IMR-90 (cell line): ENCODE data around the gene TBXAS1. TPM values are rescaled to one million over a fixed set of nuclear protein-coding genes. Genes with fewer than 3 reads are reported as not detected.

Experiments used
- ATAC-seq: fragments of 200-7000 bp; cut with Tn5 transposase; 2 replicates; pipeline ENCODE4 v1.9.1; 2020; ENCODE audit warnings: low read depth, mild to moderate bottlenecking, moderate library complexity
- BruUV-seq: library from RNA; stranded (reverse); fragments of 400-500 nt; replicated peaks from 2 replicates; lab custom pipeline; 2021; lab: Mats Ljungman, UMichigan
- CTCF ChIA-PET: fragments of 300-600 bp; formaldehyde crosslinking; extraction: SDS; loops from one replicate; lab custom pipeline; 2021; ENCODE audit warnings: antibody characterized with exemption; lab: Yijun Ruan, JAX
- POLR2A ChIA-PET: fragments of 300-600 bp; sonication (Branson Sonifier 250); formaldehyde crosslinking; loops from one replicate; lab custom pipeline; 2022; ENCODE audit warnings: antibody characterized with exemption; ENCODE audit not compliant: unreplicated experiment; lab: Charles Lee
- DNase-seq: peaks from one replicate; pipeline ENCODE4 v3.0.0; 2013
- H2AFZ ChIP-seq: replicated peaks from 2 replicates; pipeline ENCODE3; 2013; ENCODE audit warnings: low read length, mild to moderate bottlenecking; ENCODE audit not compliant: poor library complexity
- H2AK5ac ChIP-seq: 2 replicates; pipeline ENCODE4 v1.6.1; 2013; ENCODE audit warnings: low read depth, low read length, inconsistent platforms
- H2AK9ac ChIP-seq: replicated peaks from 2 replicates; pipeline ENCODE3; 2013; ENCODE audit warnings: mild to moderate bottlenecking, low read depth, low read length, moderate library complexity; ENCODE audit not compliant: poor library complexity
- H2BK120ac ChIP-seq: 2 replicates; pipeline ENCODE4 v1.6.1; 2013; ENCODE audit warnings: low read depth, low read length, inconsistent platforms
- H2BK15ac ChIP-seq: 3 replicates; pipeline ENCODE4 v1.6.1; 2013; ENCODE audit warnings: low read depth, low read length, inconsistent platforms
- H2BK20ac ChIP-seq: 2 replicates; pipeline ENCODE4 v1.6.1; 2013; ENCODE audit warnings: low read depth, mild to moderate bottlenecking, inconsistent platforms, low read length, moderate library complexity
- H2BK5ac ChIP-seq: 2 replicates; pipeline ENCODE4 v1.6.1; 2013; ENCODE audit warnings: mild to moderate bottlenecking, low read depth, low read length, inconsistent platforms; ENCODE audit not compliant: poor library complexity, severe bottlenecking
- H3K14ac ChIP-seq: replicated peaks from 2 replicates; pipeline ENCODE4 v1.6.1; 2013; ENCODE audit warnings: low read depth, low read length, inconsistent platforms
- H3K18ac ChIP-seq: 2 replicates; pipeline ENCODE4 v1.6.1; 2013; ENCODE audit warnings: low read depth, low read length, control low read depth
- H3K23ac ChIP-seq: 2 replicates; pipeline ENCODE4 v1.6.1; 2013; ENCODE audit warnings: low read depth, low read length, inconsistent platforms
- H3K27ac ChIP-seq: 2 replicates; pipeline ENCODE4 v1.5.1; 2013; ENCODE audit warnings: mild to moderate bottlenecking, control low read depth, low read length; ENCODE audit not compliant: insufficient read depth
- H3K27me3 ChIP-seq: 2 replicates; pipeline ENCODE4 v1.6.1; 2013; ENCODE audit warnings: low read length; ENCODE audit not compliant: control insufficient read depth, insufficient read depth
- H3K36me3 ChIP-seq: 2 replicates; pipeline ENCODE4 v1.6.1; 2013; ENCODE audit warnings: low read length, mixed read lengths; ENCODE audit not compliant: control insufficient read depth, insufficient read depth
- H3K4ac ChIP-seq: 2 replicates; pipeline ENCODE4 v1.6.1; 2013; ENCODE audit warnings: low read depth, low read length, inconsistent platforms
- H3K4me1 ChIP-seq: 2 replicates; pipeline ENCODE4 v1.6.1; 2013; ENCODE audit warnings: low read length, mixed read lengths; ENCODE audit not compliant: control insufficient read depth, insufficient read depth
- H3K4me2 ChIP-seq: 2 replicates; pipeline ENCODE4 v1.6.1; 2013; ENCODE audit warnings: low read depth, mild to moderate bottlenecking, control low read depth, low read length, moderate library complexity
- H3K4me3 ChIP-seq: 2 replicates; pipeline ENCODE4 v1.5.1; 2013; ENCODE audit warnings: low read depth, mild to moderate bottlenecking, control low read depth, low read length, moderate library complexity; ENCODE audit not compliant: insufficient read depth
- H3K56ac ChIP-seq: 2 replicates; pipeline ENCODE4 v1.6.1; 2013; ENCODE audit warnings: low read length, inconsistent platforms; ENCODE audit not compliant: insufficient read depth; ENCODE audit errors: extremely low read depth
- H3K79me1 ChIP-seq, 2 experiments: 2 replicates each; pipeline ENCODE4 v1.6.1; 2013; ENCODE audit warnings: low read length in 2 of 2, inconsistent platforms in 1 of 2, low read depth in 1 of 2
- H3K9ac ChIP-seq: 2 replicates; pipeline ENCODE4 v1.6.1; 2013; ENCODE audit warnings: low read depth, low read length, control low read depth
- H3K9me1 ChIP-seq: 2 replicates; pipeline ENCODE4 v1.6.1; 2013; ENCODE audit warnings: low read length, inconsistent platforms; ENCODE audit not compliant: insufficient read depth
- H3K9me3 ChIP-seq: 2 replicates; pipeline ENCODE4 v1.6.1; 2013; ENCODE audit warnings: low read length; ENCODE audit not compliant: control insufficient read depth, insufficient read depth
- H4K20me1 ChIP-seq: 2 replicates; pipeline ENCODE4 v1.6.1; 2013; ENCODE audit warnings: low read length, inconsistent platforms; ENCODE audit not compliant: insufficient read depth
- H4K5ac ChIP-seq: 2 replicates; pipeline ENCODE4 v1.6.1; 2013; ENCODE audit warnings: mild to moderate bottlenecking, low read depth, low read length, control low read depth
- H4K8ac ChIP-seq, 2 experiments: 2 replicates each; pipeline ENCODE4 v1.6.1; 2013; ENCODE audit warnings: low read depth in 2 of 2, low read length in 2 of 2, control low read depth in 1 of 2, inconsistent platforms in 1 of 2
- H4K91ac ChIP-seq: 2 replicates; pipeline ENCODE4 v1.6.1; 2013; ENCODE audit warnings: low read depth, low read length, inconsistent platforms; ENCODE audit not compliant: insufficient read depth
- BHLHE40 ChIP-seq: fragments of 150-350 bp; IDR thresholded peaks from 2 replicates; pipeline ENCODE4 v1.6.1; 2016; ENCODE audit warnings: mild to moderate bottlenecking, low read depth, low read length
- CHD1 ChIP-seq: IDR thresholded peaks from 2 replicates; pipeline ENCODE4 v1.6.1; 2012; ENCODE audit warnings: low read depth, low read length, improper control_type of control experiment
- ELK1 ChIP-seq: fragments of 150-350 bp; IDR thresholded peaks from 2 replicates; pipeline ENCODE4 v1.6.1; 2016; ENCODE audit warnings: low read depth, mild to moderate bottlenecking, low read length, moderate library complexity, borderline replicate concordance
- FOS ChIP-seq: fragments of 150-350 bp; IDR thresholded peaks from 2 replicates; pipeline ENCODE4 v1.6.1; 2016; ENCODE audit warnings: low read depth, low read length
- MXI1 ChIP-seq: IDR thresholded peaks from 2 replicates; pipeline ENCODE4 v1.6.1; 2012; ENCODE audit warnings: low read depth, mild to moderate bottlenecking, low read length, moderate library complexity, borderline replicate concordance
- POLR2A ChIP-seq: IDR thresholded peaks from 2 replicates; pipeline ENCODE4 v1.6.1; 2012; ENCODE audit warnings: mild to moderate bottlenecking, low read depth, low read length
- RAD21 ChIP-seq: IDR thresholded peaks from 2 replicates; pipeline ENCODE4 v1.6.1; 2012; ENCODE audit warnings: low read length, improper control_type of control experiment
- RCOR1 ChIP-seq: IDR thresholded peaks from 2 replicates; pipeline ENCODE4 v1.6.1; 2012; ENCODE audit warnings: mild to moderate bottlenecking, low read length, improper control_type of control experiment; ENCODE audit not compliant: insufficient replicate concordance
- SMC3 ChIP-seq: fragments of 150-350 bp; IDR thresholded peaks from 2 replicates; pipeline ENCODE4 v1.6.1; 2016; ENCODE audit warnings: low read depth, mild to moderate bottlenecking, antibody characterized with exemption, low read length, moderate library complexity
- WGBS, 2 experiments: methylation state at CpG; one replicate each; pipeline versions ENCODE4 v1.1.5 to v1.1.7; 2013; ENCODE audit warnings: missing lambda C conversion rate in 2 of 2; ENCODE audit not compliant: insufficient read length in 1 of 2; ENCODE audit errors: extremely low coverage in 2 of 2; 5-methylcytosine and 5-hydroxymethylcytosine counted together
- dilution Hi-C: fragments of 300-500 bp; cut with HindIII; formaldehyde crosslinking; loops from one replicate; pipeline ENCODE4 v1.14.3; 2018; ENCODE audit warnings: low sequenced_read_pairs; ENCODE audit not compliant: unreplicated experiment
- in situ Hi-C: fragments of 300-500 bp; cut with MboI; formaldehyde crosslinking; loops from 3 replicates; pipeline ENCODE4 v1.14.3; 2019; ENCODE audit warnings: low sequenced_read_pairs, inconsistent platforms, mixed read lengths
- intact Hi-C: fragments of 100-400 bp; cut with micrococcal nuclease; formaldehyde crosslinking; loops from 2 replicates; pipeline ENCODE4 v1.10.0; 2022
- polyA plus RNA-seq, 3 experiments: library from polyadenylated mRNA; depleted of rRNA; stranded (reverse); fragments of >200 nt; gene quantifications; 2 replicates each; pipeline ENCODE4 v1.2.3, GENCODE V29; 2012; ENCODE audit warnings: low replicate concordance in 1 of 3
- total RNA-seq: library from RNA; depleted of rRNA; stranded (reverse); fragments of >200 nt; gene quantifications from 2 replicates; pipeline ENCODE4 v1.2.3, GENCODE V29; 2012
- TF ChIP-seq, protein P1 (sequence below): fragments of 150-350 bp; IDR thresholded peaks from 2 replicates; pipeline ENCODE4 v1.6.1; 2017; ENCODE audit warnings: mild to moderate bottlenecking, antibody characterized with exemption, low read length, low read depth

The TBXAS1 gene
- total and polyA plus RNA-seq, 2 of the 4 experiments (the other 2 are of a cell fraction) = 5.9 to 10.8 TPM

GRCh38 chr7:139821349-139822105 lies 7.5 kb upstream of the TBXAS1 start:
- peak overlapping the region; percentile 48; the same call in 1 of the 3 replicates for H2BK15ac ChIP-seq
- no peak overlapping the region; the same call in 1 of the 2 replicates for H4K5ac ChIP-seq
- no peak overlapping the region for H4K91ac ChIP-seq
- no peak overlapping the region for H2AFZ ChIP-seq
- no peaks in the 10 kb centered on the region for H3K36me3 ChIP-seq
- intact Hi-C loops = no loop called here
- H2BK5ac ChIP-seq = no peak overlapping the region
- peaks cover 17% of the 10 kb centered on the region for H3K4me1 ChIP-seq
- H3K14ac ChIP-seq = peak overlapping the region; percentile 39
- peak overlapping the region; percentile 24; the same call in 1 of the 2 replicates for H2BK120ac ChIP-seq
- BruUV-seq = no TSS peak
- POLR2A ChIA-PET = no interaction called here
- H3K27me3 ChIP-seq = peaks cover 9% of the 10 kb centered on the region; the same call in 1 of the 2 replicates
- DNase-seq (no peak), ATAC-seq (no peak)
- dilution Hi-C loops = no loop called here
- no peak overlapping the region for H3K27ac ChIP-seq
- no peak overlapping the region for H2BK20ac ChIP-seq
- peaks cover 0 to 6% of the 10 kb centered on the region in 2 experiments; a peak in 1 of 4 replicates for H3K79me1 ChIP-seq
- WGBS, 2 experiments = 93% methylated on average over 8 of the region's 14 CpGs; no CpG with 5 or more reads in 1 of the 2 experiments
- H3K9me3 ChIP-seq = peaks cover 5% of the 10 kb centered on the region; the same call in 1 of the 2 replicates
- no peak overlapping the region for H3K9ac ChIP-seq
- H4K8ac ChIP-seq = no peak overlapping the region
- no peak for TF ChIP-seq MXI1
- TF ChIP-seq ELK1 = no peak
- no peak for TF ChIP-seq SMC3
- TF ChIP-seq RAD21 = no peak
- no peak for TF ChIP-seq FOS
- TF ChIP-seq CHD1 = no peak
- no peak for TF ChIP-seq BHLHE40
- TF ChIP-seq, protein P1, sequence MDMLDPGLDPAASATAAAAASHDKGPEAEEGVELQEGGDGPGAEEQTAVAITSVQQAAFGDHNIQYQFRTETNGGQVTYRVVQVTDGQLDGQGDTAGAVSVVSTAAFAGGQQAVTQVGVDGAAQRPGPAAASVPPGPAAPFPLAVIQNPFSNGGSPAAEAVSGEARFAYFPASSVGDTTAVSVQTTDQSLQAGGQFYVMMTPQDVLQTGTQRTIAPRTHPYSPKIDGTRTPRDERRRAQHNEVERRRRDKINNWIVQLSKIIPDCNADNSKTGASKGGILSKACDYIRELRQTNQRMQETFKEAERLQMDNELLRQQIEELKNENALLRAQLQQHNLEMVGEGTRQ = no peak
- TF ChIP-seq RCOR1 = no peak
- no peak for TF ChIP-seq POLR2A
- H3K4me2 ChIP-seq = no peak overlapping the region
- no peaks in the 10 kb centered on the region for H4K20me1 ChIP-seq
- CTCF ChIA-PET = no interaction called here
- H3K18ac ChIP-seq = peak overlapping the region; percentile 9; the same call in 1 of the 2 replicates
- peak overlapping the region; percentile 59 for H3K4ac ChIP-seq
- H2AK9ac ChIP-seq = peak overlapping the region; percentile 31
- H3K9me1 ChIP-seq = peaks cover 10% of the 10 kb centered on the region
- peak overlapping the region; percentile 57; the same call in 1 of the 2 replicates for H2AK5ac ChIP-seq
- H3K56ac ChIP-seq = no peak overlapping the region
- in situ Hi-C loops = no loop called here
- H3K4me3 ChIP-seq = no peak overlapping the region
- no peak overlapping the region for H3K23ac ChIP-seq
